ENCODE results near the gene SLC16A3.

The SLC16A3 gene

DNA sequence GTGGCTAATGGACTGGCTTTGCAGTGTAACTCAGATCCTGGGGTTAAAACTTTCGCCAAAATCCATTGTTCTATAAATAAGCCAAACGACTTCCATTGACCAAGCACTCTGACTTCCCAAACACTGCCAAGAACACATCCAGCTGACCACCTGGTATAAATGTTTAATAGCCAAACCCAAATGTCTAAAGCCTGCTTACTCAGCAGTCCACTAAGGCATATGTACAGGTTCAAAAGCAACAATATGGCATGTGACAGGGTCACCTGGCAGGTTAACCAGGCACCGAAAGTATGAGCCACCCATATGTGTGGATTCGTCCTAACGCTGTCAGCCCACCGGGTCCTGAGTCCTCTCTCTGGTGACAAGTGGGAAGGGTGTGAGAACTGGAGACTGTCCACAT, 42.6 kb downstream of the SLC16A3 start:
- DNase-seq: no peak

DNA sequence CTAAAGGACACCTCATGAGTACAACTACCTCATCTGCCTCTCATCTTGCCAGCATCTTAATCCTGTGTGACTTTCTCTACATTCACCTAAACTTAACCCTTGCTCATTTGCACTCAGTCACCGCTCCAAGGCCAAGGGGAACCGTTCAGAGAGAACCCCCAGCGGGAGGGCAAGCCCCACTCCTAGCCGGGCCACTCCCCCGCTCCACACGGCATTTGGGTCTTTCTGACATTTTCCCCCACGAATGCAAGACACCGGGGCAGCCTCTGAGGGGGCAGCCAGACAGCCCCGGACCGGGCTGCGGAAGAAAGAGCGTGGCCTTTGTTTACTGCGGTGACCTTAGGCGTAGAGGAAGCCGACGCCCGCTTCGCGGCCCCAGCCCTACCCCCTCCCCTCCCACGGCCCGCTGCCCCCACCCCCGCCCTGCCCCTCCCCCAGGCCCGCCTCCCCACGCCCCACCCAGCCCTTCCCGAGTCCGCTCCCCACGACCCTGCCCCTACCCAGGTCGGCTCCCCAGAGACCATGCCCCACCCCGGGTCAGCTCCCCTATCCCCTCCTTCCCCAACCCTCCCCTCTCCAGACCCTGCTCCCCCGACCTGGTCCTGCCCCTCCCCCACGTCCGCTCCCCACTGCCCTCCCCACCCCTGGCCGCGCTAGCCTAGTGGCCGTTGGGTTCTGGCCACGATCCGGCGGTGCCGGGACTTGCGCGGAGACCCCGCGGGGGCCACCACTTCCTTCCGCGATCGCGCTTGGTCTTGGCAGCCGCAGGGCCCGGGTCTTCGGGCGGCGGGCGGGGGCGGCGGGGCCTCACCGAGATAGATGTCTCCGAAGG, 43.9 kb downstream of the SLC16A3 start:
- DNase-seq: no peak

DNA sequence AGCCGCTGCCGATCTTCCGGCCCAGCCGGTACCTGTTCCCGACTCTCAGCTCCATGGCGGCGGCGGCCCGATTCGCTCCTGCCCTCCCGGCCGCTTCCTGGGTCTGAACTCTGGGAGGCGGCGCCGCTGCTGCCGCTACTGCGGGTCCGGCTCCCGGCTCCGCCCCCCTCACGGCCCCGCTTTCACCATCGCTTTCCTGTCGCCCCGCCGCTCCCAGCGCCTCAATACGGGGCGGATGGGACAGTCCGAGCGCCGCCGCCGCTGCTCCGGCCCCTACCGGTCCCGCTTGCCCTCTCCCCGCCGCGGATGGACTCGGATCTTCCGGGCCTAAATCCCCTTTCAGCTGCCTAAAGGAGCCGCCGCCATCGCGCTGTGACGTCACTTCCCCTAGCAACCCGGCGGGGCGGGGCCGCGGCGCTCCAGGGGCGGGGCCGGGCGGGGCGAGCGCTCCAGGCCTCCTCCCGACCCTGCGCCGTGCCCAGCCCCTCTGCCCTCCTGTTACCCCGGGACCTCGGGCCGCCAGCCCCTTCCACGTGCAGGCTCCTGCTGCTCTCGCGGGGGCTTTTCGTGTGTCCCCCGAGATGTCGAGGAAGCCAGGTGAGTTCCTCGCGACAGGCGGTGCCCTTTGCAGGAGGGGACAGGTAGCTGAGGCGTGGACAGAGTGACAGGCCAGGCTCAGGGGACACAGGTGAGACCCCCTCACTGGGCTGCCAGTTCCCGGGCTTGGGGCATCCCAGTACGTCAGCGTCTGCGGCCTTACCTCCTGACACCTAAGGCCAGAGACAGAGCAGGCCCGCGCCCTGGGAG, 44.7 kb downstream of the SLC16A3 start, which contains the start of gene CSNK1D:
CSNK1D (minus strand) TSS at position 374 of the 807 bp plus-strand sequence; CDS start at position 55, 319 bp downstream.
- DNase-seq: peak; percentile 44

DNA sequence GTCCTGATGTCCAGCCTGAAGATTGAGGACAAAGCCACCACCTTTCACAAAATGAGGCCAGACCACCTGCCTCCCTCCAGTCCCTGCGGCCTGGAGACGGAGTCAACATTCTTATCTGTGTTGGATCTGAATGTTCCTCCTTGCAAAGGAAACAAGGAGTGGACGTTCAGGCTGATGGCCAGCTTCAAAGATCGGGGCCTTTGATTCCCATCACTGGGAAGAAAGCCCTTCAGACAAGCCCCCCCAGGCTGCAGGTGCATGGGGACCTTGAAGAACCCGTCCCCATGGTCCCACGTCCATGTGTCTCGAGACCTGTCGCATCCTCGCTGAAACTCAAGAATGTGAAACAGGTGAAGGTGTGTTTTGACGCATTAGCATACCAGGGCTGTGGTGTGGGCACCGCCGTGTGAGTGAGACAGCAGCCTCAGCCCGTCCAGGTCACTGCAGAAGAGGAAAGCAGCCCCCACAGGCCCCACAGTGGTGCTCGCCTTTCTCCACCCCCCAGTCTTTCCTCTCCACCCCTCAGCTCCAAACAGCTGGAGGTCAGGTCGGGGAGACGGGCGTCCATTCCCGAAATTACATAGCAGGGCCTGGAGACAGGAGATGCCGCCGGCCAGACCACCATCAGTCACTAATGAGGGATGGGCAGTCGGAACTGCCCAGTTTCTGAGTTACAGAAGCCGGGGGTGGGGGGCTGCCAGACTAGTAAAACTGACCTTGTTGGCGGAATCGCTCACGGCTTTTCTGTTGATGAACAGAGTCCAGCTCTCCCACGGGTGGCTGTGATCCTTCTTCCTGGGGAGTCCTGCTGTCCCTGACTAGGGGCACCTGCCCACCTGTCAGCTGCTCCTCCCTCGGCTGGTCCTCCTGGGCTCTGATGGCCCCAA, 45.5 kb downstream of the SLC16A3 start:
- DNase-seq: no peak

DNA sequence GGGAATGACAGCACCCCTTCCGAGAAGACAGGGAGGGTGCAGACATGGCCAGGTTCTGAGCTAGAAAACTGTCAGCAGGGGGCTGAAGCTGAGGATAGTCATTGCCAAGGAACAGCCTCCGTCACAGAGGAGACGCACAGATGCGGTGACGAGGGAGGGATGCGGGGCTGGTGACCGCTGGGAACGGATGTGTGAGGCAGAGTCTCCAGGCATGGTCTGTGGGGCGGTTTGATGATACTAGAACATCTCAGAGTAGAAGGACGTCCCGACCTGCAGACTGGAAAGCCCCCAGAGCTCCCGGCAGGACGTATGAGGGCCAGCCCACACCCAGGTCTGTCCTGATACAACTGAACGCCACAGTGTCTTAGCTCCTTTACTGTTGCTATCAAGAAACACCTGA, 46.5 kb downstream of the SLC16A3 start:
- no peak for DNase-seq

DNA sequence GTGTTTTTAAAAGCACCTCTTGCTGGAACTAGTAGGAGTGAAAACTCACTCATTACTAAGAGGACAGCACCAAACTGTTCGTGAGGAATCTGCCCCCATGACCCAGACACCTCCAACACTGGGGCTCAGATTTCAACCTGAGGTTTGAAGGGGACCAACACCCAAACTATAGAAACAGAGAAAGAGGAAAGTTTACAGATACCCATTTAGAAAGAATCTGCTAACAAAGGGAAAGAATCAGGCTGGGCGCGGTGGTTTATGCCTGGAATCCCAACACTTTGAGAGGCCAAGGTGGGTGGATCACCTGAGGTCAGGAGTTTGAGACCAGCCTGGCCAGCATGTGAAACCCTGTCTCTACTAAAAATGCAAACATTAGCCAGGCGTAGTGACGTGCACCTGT, 48.1 kb downstream of the SLC16A3 start:
- no peak for DNase-seq

DNA sequence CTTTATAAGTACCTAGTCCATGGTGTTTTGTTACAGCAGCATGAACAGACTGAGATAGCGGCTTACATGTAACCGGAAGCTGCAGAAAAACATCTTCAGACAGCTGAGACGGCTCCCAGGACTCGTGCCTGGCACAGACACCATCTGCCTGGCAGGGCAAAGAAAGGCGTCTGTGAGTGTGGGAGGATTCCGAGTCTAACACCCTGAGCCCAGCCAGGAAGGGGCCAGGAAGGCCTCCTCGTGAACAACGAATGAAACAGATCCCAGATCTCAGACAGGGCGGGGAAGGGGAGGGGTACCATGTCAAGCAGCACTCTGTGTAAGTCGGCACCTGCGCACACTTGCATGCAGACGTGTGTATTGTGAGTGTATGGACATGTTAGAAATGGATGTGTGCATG, 49.0 kb downstream of the SLC16A3 start:
- DNase-seq: no peak

DNA sequence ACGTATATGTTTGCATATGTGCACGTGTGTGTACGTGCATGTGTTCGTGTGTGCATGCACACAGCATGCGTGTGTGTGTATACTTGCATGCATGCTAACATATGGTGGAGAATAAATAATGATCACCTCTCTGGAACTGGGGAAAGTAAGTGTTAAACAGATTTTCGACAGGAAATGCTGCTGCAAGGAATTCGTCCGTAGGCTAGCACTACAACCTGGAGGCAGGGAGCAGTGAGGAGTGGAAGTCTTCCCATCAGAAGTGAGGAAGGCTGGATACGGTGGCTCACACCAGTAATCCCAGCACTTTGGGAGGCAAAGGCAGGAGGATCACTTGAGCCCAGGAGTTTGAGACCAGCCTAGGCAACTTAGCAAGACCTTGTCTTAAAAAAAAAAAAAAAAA, 49.5 kb downstream of the SLC16A3 start:
- no peak for DNase-seq

DNA sequence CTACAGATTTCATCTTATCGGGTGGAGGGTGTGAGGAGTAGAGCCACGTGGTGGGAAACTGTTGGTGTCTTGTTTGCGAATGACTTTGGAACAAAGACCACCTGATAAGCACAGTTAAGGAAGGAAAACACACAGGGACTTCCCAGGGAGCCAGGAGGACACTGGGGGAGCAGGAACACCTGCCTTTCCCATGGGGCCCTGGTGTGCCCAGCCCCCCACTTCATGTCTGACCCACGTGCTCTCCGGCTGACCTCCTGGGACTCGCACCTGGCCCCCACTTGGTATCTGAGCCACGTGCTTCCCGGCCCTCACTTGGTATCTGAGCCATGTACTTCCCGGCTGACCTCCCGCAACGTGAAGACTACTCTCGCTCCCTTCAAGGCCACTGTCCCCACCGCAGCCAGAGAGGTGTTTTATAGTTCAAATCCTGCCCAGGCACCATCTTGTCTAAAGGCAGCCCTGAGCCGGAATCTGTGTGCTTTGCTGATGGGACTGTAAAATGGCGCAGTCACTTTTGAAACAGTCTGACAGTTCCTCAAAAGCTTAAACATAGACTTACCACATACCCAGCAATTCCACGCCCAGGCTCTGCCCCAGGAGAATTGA, 50.0 kb downstream of the SLC16A3 start:
- no peak for DNase-seq

DNA sequence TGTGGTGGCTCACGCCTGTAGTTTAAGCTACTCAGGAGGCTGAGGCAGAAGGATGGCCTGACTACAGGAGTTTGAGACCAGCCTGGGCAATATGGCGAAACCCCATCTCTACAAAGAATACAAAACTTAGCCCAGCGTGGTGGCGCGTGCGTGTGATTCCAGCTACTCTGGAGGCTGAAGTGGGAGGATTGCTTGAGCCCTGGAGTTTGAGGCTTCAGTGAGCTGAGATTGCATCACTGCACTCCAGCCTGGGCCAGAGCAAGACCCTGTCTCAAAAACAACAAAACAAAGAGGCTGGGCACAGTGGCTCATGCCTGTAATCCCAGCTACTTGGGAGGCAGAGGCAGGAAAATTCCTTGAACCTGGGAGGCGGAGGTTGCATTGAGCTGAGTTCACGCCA, 51.7 kb downstream of the SLC16A3 start:
- no peak for DNase-seq

DNA sequence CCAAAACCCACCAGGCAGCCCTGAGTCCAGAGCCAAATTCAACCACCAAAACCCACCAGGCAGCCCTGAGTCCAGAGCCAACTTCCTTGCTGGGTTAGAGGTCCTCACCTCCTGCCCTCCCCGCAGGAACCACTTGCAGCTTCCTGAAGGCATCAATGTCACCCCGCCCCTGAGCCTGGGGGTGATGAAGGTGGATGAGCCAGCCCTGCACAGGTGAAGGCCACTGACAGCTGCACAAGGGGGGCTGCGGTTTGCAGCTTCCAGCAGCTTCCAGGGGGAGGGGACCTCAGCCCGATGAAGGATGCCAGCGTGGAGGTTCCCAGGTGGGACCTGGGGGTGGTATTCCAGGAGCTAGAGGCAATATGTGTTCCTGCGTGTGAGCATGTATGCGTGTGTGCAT, 52.2 kb downstream of the SLC16A3 start:
- DNase-seq: no peak

DNA sequence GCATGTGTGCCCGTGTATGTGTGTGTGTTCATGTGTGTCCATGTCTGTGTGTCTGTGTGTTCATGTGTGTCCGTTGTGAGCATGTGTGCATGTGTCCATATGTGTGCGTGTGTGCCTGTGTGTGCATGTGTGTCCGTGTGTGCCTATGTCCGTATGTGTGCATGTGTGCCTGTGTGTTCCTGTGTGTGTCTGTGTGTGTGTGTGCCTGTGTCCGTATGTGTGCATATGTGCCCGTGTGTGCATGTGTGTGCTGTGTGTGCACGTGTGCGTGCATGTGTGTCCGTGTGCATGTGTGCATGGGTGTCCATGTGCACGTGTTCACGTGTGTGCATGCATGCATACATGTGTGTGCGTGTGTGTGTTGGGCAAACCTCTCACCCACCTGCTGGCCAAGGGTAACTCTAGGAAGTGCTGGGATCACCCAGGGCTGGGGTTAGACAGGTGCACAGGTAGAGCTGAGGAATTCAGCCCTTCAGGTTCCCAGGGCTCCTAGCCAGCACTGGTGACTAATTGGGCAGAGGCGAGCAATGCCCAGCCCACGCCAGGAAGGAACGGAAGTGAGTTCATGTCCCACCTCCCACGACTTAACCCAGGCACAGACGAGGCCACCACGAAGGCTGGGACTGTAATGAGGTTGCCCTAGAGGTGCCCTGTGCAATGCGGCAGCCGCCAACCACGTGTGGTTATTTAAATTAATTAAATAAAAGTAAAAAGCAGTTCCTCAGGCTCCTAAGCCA, 52.8 kb downstream of the SLC16A3 start:
- no peak for DNase-seq

DNA sequence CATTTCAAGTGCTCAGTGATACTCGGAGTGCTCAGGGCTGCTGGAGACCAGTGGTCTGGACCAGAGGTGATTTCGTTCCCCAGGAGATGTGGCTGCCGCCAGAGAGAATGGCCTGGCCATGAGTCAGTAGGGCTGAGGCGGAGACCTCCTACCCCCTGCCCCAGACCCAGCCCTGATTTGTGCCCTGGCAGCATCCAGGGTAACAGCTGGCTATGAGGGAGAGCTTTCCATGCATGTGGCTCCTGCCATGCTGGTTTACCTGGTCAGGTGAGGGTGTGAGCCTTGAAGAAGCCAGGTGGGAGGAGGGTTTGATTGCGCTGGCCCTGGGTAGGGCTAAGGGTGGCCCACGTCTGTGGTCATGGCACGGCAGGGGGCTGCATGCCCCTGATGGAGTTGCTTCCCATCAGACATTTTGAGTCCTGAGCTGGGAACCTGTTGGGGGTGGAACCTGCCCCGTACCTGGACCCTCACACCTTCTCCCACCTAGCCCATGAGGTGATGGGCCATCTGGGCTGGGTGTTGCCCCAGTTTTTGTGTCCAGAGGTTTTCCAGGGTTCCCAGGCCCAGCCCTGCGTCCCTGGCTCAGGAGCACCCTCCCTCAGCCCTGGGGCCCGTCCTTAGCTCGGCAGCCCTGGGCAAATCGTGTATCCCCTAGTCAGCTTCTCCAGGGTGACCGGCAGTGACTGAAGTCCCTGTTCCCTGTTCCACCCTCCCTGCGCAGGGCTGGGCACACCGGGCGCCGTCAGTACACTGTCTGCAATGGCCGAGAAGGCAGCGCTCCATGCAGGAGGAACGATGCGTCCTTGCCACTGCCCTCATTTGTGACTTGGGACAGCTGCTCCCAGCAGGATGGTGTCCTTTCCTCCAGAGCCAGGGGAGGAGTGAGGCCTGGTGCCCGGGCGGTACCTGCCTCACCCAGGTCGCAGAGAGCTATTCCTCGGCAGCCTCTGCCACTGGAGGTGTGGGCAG, 53.7 kb downstream of the SLC16A3 start:
- no peak for DNase-seq

DNA sequence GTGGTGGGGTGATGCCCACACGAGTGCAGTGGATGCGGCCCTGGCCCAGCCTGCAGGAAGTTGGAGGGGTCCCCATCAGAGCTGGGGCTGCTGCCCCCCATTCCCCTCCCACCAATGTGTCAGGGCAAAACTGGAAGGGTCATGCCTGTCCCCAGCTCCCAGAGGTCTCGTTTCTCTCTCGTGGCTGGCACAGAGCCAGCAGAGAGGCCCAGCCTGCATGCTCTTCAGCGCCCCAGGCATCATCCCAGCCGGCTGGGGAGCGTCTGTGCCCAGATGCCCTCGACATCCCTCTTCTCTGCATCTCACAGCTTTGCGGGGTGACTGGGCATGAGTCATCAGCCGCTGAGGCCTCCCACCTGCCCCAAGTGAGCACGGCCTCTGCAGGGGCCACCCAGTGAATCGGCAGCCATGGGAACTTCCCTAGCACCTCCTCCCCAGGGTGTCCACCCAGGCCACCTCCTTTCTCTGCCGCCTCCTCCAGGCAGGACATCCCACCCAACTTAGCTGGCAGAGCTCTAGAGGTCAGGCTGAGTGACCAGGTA, 54.4 kb downstream of the SLC16A3 start:
- no peak for DNase-seq

DNA sequence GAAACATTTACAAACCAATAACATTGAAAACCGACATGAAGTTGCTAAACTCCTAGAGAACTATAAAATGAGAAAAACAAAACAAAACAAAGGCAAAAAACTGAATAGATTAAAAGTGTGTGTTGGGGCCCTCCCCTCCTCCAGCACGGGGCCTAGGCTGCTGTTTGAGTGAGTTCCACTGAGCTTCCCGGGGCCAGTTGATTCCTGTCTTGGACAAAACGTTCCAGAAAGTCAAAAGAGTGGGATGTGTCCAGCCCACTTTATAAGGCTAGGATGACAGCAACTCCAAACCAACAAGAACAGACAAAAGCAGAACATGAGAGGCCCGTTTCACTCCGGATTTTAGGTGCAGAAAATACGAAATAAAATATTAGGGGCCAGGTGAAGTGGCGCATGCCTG, 56.3 kb downstream of the SLC16A3 start:
- no peak for DNase-seq

DNA sequence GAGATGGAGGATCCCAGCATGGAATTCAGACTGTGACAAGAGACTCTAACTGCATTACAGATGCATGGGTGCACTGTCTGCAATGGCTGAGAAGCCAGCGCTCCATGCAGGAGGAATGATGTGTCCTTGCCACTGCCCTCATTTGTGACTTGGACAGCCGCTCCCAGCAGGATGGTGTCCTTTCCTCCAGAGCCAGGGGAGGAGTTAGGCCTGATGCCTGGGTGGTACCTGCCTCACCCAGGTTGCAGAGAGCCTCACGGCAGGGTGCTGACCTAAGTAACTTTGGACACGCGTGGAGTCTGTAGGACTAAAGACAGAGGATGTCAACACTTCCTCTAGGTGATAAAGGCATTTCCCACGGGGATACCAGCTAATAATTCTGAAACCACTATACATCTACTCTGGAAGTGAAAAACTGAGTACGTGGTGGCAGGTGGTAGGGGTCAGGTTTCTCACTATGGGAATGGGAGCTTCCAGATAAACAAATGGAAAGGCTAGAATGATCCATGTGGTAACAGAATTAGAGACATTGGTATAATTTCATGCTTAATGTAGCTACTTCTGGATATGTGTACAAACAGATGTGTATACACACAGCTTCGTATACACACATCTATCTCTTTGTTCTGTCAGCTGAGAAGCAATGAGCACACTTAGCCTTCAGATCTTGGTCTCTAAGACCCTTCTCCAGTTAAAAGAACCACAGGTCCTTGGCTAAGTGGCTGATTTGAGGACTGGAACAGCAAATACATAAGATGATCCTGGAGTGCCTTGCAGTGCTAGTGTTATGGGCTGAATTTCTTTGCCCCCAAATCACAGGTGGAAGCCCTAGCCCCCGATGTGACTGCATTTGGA, 58.4 kb downstream of the SLC16A3 start:
- no peak for DNase-seq

DNA sequence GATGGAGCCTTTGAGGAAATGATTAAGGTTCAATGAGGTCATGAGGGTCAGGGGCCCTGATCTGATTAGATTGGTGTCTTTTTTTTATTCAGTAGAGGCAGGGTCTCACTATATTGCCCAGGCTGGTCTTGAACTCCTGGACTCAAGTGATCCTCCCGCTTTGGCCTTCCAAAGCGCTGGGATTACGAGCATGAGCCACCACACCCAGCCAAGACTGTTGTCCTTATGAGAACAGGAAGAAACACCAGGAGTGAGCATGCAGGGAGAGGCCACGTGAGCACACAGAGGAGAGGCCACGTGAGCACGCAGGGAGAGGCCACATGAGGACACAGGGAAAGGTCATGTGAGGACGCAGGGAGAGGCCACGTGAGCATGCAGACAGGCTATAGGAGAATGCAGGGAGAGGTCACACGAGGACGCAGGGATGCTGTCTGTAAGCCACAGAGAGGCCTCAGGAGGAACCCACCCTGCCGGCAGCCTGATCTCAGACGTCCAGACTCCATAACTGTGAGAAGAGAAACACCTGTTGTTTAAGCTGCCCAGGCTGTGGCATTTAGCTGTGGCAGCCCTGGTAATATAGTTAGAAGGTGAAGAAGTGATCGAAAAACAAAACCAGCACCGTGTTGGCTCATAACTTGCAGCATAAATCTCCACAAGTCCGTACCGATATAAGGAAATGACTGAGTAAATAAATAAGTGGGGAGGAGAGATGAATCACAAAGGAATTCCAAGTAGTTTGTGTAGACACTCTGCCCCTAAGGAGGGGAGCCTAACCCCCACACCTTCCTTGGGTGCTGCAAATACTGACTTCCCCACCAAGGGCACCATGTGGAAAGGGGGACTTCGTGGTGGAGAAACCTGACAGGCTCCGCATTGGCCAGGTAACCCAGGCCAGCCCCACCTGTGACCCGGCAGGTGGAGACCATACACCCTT, 59.3 kb downstream of the SLC16A3 start:
- DNase-seq: peak; percentile 92

Measured in NCI-H1436 treated with DMSO at 0.1 percent for 48 hours (cell line).